NCI-H748 treated with DMSO at 0.1 percent for 48 hours (cell line): ENCODE results near the gene AACS.
"Not testable (repeated sequence)": the region's sequence is repeated elsewhere in the genome, so short reads cannot be mapped to it uniquely, and the experiment has no call there.

ENCODE experiments used
- DNase-seq: peaks from one replicate; lab custom pipeline; 2025; lab: John Stamatoyannopoulos, UW

The AACS gene

GRCh38 chr12:125092108-125092871 lies 27.1 kb downstream of the AACS start:
- DNase-seq = no peak

GRCh38 chr12:125092872-125093680 lies 27.8 kb downstream of the AACS start:
- no peak for DNase-seq

- no peak for DNase-seq
Observed at GRCh38 chr12:125093681-125094330, 28.6 kb downstream of the AACS start.

- no peak for DNase-seq
Observed at GRCh38 chr12:125096894-125097293, 31.7 kb downstream of the AACS start.

- DNase-seq = no peak
Observed at GRCh38 chr12:125097427-125097826, 32.2 kb downstream of the AACS start.

GRCh38 chr12:125098676-125099408 lies 33.6 kb downstream of the AACS start:
- no peak for DNase-seq

- DNase-seq = no peak
Observed at GRCh38 chr12:125099409-125099782, 34.2 kb downstream of the AACS start.

- DNase-seq = no peak
Observed at GRCh38 chr12:125100551-125101434, 35.6 kb downstream of the AACS start.

GRCh38 chr12:125104982-125105381 lies 39.7 kb downstream of the AACS start:
- no peak for DNase-seq

- peak; percentile 26 for DNase-seq
Observed at GRCh38 chr12:125105600-125105999, 40.4 kb downstream of the AACS start.

GRCh38 chr12:125110641-125111360 lies 45.6 kb downstream of the AACS start:
- no peak for DNase-seq

GRCh38 chr12:125111403-125111802 lies 46.2 kb downstream of the AACS start:
- no peak for DNase-seq

GRCh38 chr12:125112614-125113013 lies 47.4 kb downstream of the AACS start:
- DNase-seq = not testable (repeated sequence)

- DNase-seq = no peak
Observed at GRCh38 chr12:125113263-125113662, 48.0 kb downstream of the AACS start.

GRCh38 chr12:125113789-125114188 lies 48.6 kb downstream of the AACS start:
- no peak for DNase-seq

GRCh38 chr12:125114365-125115141 lies 49.3 kb downstream of the AACS start:
- no peak for DNase-seq

- DNase-seq = no peak
Observed at GRCh38 chr12:125120566-125120965, 55.3 kb downstream of the AACS start.

GRCh38 chr12:125121106-125121505 lies 55.9 kb downstream of the AACS start:
- DNase-seq = no peak

GRCh38 chr12:125122668-125123067 lies 57.4 kb downstream of the AACS start:
- DNase-seq = no peak
